OCI-LY1 (cell line): Measurements from ENCODE around the gene TMPO.
"Not testable (repeated sequence)": the region's sequence is repeated elsewhere in the genome, so short reads cannot be mapped to it uniquely, and the experiment has no call there.

Experiments
- H2AFZ ChIP-seq: fragments of 200-600 bp; sonication (generic), shearing (Covaris generic); 2 replicates; pipeline ENCODE4 v1.6.0; 2014; ENCODE audit warnings: antibody characterized with exemption, mild to moderate bottlenecking, low read length
- H3F3A ChIP-seq: fragments of 200-600 bp; sonication (generic), shearing (Covaris generic); 2 replicates; pipeline ENCODE4 v1.6.0; 2014; ENCODE audit warnings: mild to moderate bottlenecking, antibody characterized with exemption, low read length, moderate library complexity; ENCODE audit not compliant: insufficient read depth
- H3K27ac ChIP-seq: fragments of 200-600 bp; sonication (generic); 2 replicates; pipeline ENCODE4 v1.5.1; 2014; ENCODE audit warnings: low read length, mixed run types, mild to moderate bottlenecking, low read depth; ENCODE audit not compliant: poor library complexity, severe bottlenecking
- H3K27me3 ChIP-seq: fragments of 200-600 bp; sonication (generic); 2 replicates; pipeline ENCODE4 v1.6.0; 2014; ENCODE audit warnings: antibody characterized with exemption, mild to moderate bottlenecking, low read length, moderate library complexity; ENCODE audit not compliant: insufficient read depth
- H3K36me3 ChIP-seq: fragments of 200-600 bp; sonication (generic); 2 replicates; pipeline ENCODE4 v1.6.1; 2014; ENCODE audit warnings: mild to moderate bottlenecking, antibody characterized with exemption, low read length, moderate library complexity, mixed read lengths; ENCODE audit not compliant: insufficient read depth
- H3K4me1 ChIP-seq: fragments of 200-600 bp; sonication (generic); 2 replicates; pipeline ENCODE4 v1.5.1; 2014; ENCODE audit warnings: mild to moderate bottlenecking, low read length, moderate library complexity; ENCODE audit not compliant: insufficient read depth, severe bottlenecking
- H3K4me2 ChIP-seq: fragments of 200-600 bp; sonication (generic), shearing (Covaris generic); 2 replicates; pipeline ENCODE4 v1.6.1; 2014; ENCODE audit warnings: low read length
- H3K4me3 ChIP-seq: fragments of 200-600 bp; sonication (generic); 2 replicates; pipeline ENCODE4 v1.5.1; 2014; ENCODE audit warnings: low read length, low read depth, mild to moderate bottlenecking, mixed read lengths; ENCODE audit not compliant: poor library complexity, severe bottlenecking
- H3K79me2 ChIP-seq: fragments of 200-600 bp; shearing (Covaris generic); 2 replicates; pipeline ENCODE4 v1.6.1; 2016; ENCODE audit warnings: mixed run types, low read length, mixed read lengths; ENCODE audit not compliant: insufficient read depth
- H3K9ac ChIP-seq: fragments of 200-600 bp; sonication (generic), shearing (Covaris generic); 2 replicates; pipeline ENCODE4 v1.6.1; 2014; ENCODE audit warnings: mild to moderate bottlenecking, low read length, mixed read lengths
- H3K9me2 ChIP-seq: fragments of 200-600 bp; sonication (generic), shearing (Covaris generic); 2 replicates; pipeline ENCODE4 v1.6.1; 2014; ENCODE audit warnings: low read depth, mild to moderate bottlenecking, low read length, mixed read lengths
- H3K9me3 ChIP-seq: fragments of 200-600 bp; shearing (Covaris generic); 2 replicates; pipeline ENCODE4 v1.6.1; 2014; ENCODE audit warnings: low read length, mixed read lengths
- H4K20me1 ChIP-seq: fragments of 200-600 bp; sonication (generic), shearing (Covaris generic); 2 replicates; pipeline ENCODE4 v1.6.0; 2016; ENCODE audit warnings: mild to moderate bottlenecking, low read length; ENCODE audit not compliant: insufficient read depth
- CTCF ChIP-seq: fragments of 200-600 bp; sonication (generic), shearing (Covaris generic); IDR thresholded peaks from 2 replicates; pipeline ENCODE4 v1.5.1; 2017; ENCODE audit warnings: mild to moderate bottlenecking, antibody characterized with exemption, low read length, moderate library complexity, mixed read lengths
- EZH2 ChIP-seq: fragments of 200-600 bp; sonication (generic), shearing (Covaris generic); IDR thresholded peaks from 2 replicates; pipeline ENCODE4 v1.8.0; 2017; ENCODE audit warnings: borderline replicate concordance, mixed run types, mild to moderate bottlenecking, antibody characterized with exemption, low read length, moderate library complexity, mixed read lengths

The TMPO gene

GRCh38 chr12:98490501-98491453, 24.6 kb upstream of the TMPO start:
- H3K4me2 ChIP-seq: peak overlapping the region; percentile 43
- peaks cover 11% of the 10 kb centered on the region for H3K4me1 ChIP-seq
- TF ChIP-seq EZH2 (no peak), CTCF (peak; percentile 94)
- no peaks in the 10 kb centered on the region for H3F3A ChIP-seq
- peak overlapping the region; percentile 59 for H2AFZ ChIP-seq
- H3K9me3 ChIP-seq: no peaks in the 10 kb centered on the region
- peak overlapping the region; percentile 23 for H3K27ac ChIP-seq
- H4K20me1 ChIP-seq: no peaks in the 10 kb centered on the region
- H3K9ac ChIP-seq: peak overlapping the region; percentile 23; the same call in 1 of the 2 replicates
- H3K9me2 ChIP-seq: no peaks in the 10 kb centered on the region
- no peaks in the 10 kb centered on the region for H3K36me3 ChIP-seq
- no peaks in the 10 kb centered on the region for H3K27me3 ChIP-seq
- H3K4me3 ChIP-seq: peak overlapping the region; percentile 17
- H3K79me2 ChIP-seq: no peaks in the 10 kb centered on the region

DNA sequence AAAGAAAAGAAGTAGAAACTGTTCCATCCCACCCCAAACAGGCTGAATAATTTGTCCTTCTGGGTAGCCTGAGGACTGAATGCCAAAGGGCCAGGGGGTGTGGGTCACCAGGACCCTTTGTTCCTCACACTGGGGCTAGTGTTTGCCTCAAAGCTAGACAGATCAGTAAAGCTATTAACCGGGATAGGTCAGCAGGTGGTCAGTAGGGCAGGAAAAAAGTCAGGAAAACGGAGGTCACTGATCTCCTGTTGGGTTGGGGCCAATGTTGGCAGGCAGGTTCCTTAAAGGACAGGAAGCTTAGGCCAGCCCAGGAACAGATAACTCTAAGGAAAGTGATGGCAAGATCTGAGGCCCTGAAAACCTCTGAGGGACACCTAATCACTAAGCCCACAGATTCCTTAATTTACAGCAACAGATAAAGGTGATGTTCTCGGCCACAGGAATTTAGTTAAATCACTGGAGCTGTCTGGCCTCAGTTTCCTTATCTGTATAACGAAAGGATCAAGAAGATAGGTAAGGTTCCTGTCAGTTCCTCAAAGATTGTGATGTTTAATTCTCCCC, 22.7 kb upstream of the TMPO start:
- H3K79me2 ChIP-seq: no peaks in the 10 kb centered on the region
- no peaks in the 10 kb centered on the region for H3K36me3 ChIP-seq
- no peak overlapping the region for H3K27ac ChIP-seq
- H3K4me1 ChIP-seq: peaks cover 18% of the 10 kb centered on the region
- H3K9me2 ChIP-seq: no peaks in the 10 kb centered on the region
- no peaks in the 10 kb centered on the region for H3F3A ChIP-seq
- TF ChIP-seq EZH2 (no peak), CTCF (no peak)
- no peaks in the 10 kb centered on the region for H4K20me1 ChIP-seq
- no peak overlapping the region for H3K4me3 ChIP-seq
- peak overlapping the region; percentile 50; the same call in 1 of the 2 replicates for H2AFZ ChIP-seq
- H3K4me2 ChIP-seq: no peak overlapping the region
- no peaks in the 10 kb centered on the region for H3K27me3 ChIP-seq
- no peaks in the 10 kb centered on the region for H3K9me3 ChIP-seq
- no peak overlapping the region for H3K9ac ChIP-seq

- H3K9me2 ChIP-seq, H3K9me3 ChIP-seq, H3F3A ChIP-seq, H2AFZ ChIP-seq, H4K20me1 ChIP-seq, H3K27me3 ChIP-seq, H3K79me2 ChIP-seq, H3K27ac ChIP-seq, H3K4me2 ChIP-seq, H3K36me3 ChIP-seq, H3K4me3 ChIP-seq, H3K9ac ChIP-seq: not testable (repeated sequence)
- peaks cover 12% of the 10 kb centered on the region for H3K4me1 ChIP-seq
These were observed 14.1 kb upstream of the TMPO start for GRCh38 chr12:98501266-98501629.

DNA sequence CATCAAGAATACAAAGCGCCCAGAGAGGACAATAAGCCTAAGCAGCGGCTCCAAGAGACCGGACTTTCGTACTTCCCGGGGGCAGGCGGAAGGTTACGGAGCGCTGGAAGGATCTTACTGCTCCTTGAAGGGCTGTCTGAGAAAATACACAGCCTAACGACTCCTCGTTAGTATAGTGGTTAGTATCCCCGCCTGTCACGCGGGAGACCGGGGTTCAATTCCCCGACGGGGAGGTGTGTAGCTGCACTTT, 12.1 kb upstream of the TMPO start:
- Histone ChIP-seq H3K36me3 (no peaks in the 10 kb centered on the region), H2AFZ (no peak overlapping the region), H3K27ac (peak overlapping the region; percentile 94), H3K4me1 (peaks cover 6% of the 10 kb centered on the region), H3K9me2 (no peaks in the 10 kb centered on the region), H3K27me3 (no peaks in the 10 kb centered on the region), H3K79me2 (no peaks in the 10 kb centered on the region), H3K4me2 (peak overlapping the region; percentile 62), H4K20me1 (no peaks in the 10 kb centered on the region), H3K9ac (peak overlapping the region; percentile 78), H3F3A (no peaks in the 10 kb centered on the region), H3K4me3 (peak overlapping the region; percentile 65), H3K9me3 (no peaks in the 10 kb centered on the region)
- TF ChIP-seq CTCF: no peak
- no peak for TF ChIP-seq EZH2
